ENCODE data around the gene ADGRL2. TPM values are rescaled to one million over a fixed set of nuclear protein-coding genes. Genes with fewer than 3 reads are reported as not detected.
A peak's percentile ranks its signal among the peaks of the same experiment; 100 is the strongest.

The ADGRL2 gene
- total and polyA plus RNA-seq, 12 donors, result 22.2 to 58.7 (median 48.0) TPM

- H3K27me3 ChIP-seq, result no peaks in the 10 kb centered on the region
- intact Hi-C loops (cut with DNase I), result no loop called here
- H3K27ac ChIP-seq, result peak overlapping the region in 1 of 10 donors; percentile 27
- peaks cover 5 to 59% (median 31%) of the 10 kb centered on the region in 9 donors for H3K4me1 ChIP-seq
- no peak for TF ChIP-seq CTCF (IDR thresholded peaks at IDR 0.05)
- peak overlapping the region in 1 of 10 donors; percentile 19 for H3K4me3 ChIP-seq
- no peaks in the 10 kb centered on the region for H3K9me3 ChIP-seq
- DNase-seq (no peak), ATAC-seq (peak in 1 of 8 donors; percentile 16)
- 55 to 57% methylated on average over 5 of the region's 5 CpGs for WGBS, 2 donors
- H3K36me3 ChIP-seq, result no peaks in the 10 kb centered on the region
Measured at GRCh38 chr1:81921851-81922462, 121.2 kb downstream of the ADGRL2 start.

- Histone ChIP-seq H3K27me3 (no peaks in the 10 kb centered on the region), H3K36me3 (no peaks in the 10 kb centered on the region), H3K4me1 (peaks cover 5 to 64% (median 31%) of the 10 kb centered on the region in 9 donors), H3K9me3 (no peaks in the 10 kb centered on the region), H3K4me3 (no peak overlapping the region), H3K27ac (no peak overlapping the region)
- intact Hi-C loops (cut with DNase I), result no loop called here
- no peak for DNase-seq
- TF ChIP-seq CTCF (IDR thresholded peaks at IDR 0.05), result no peak
- ATAC-seq, result no peak
- 44 to 64% methylated on average over 2 of the region's 2 CpGs for WGBS, 2 donors
Measured at GRCh38 chr1:81922955-81923354, 122.2 kb downstream of the ADGRL2 start.

GRCh38 chr1:81929106-81929505 is 128.4 kb downstream of the ADGRL2 start:
- H3K4me1 ChIP-seq, result peaks cover 0 to 21% (median 0%) of the 10 kb centered on the region in 9 donors
- H3K36me3 ChIP-seq, result peaks cover 0 to 8% (median 0%) of the 10 kb centered on the region in 9 donors
- WGBS, 2 donors, result 98% methylated on average over 4 of the region's 4 CpGs
- ATAC-seq, result no peak
- no peak for TF ChIP-seq CTCF (IDR thresholded peaks at IDR 0.05)
- intact Hi-C loops (cut with DNase I), result no loop called here
- H3K9me3 ChIP-seq, result no peaks in the 10 kb centered on the region
- no peak overlapping the region for H3K4me3 ChIP-seq
- H3K27ac ChIP-seq, result no peak overlapping the region
- no peak for DNase-seq
- H3K27me3 ChIP-seq, result no peaks in the 10 kb centered on the region

- Histone ChIP-seq H3K4me3 (no peak overlapping the region), H3K9me3 (no peaks in the 10 kb centered on the region), H3K27ac (peak overlapping the region in 1 of 10 donors; percentile 9), H3K4me1 (peaks cover 0 to 29% (median 17%) of the 10 kb centered on the region in 9 donors), H3K36me3 (peaks cover 0 to 4% (median 0%) of the 10 kb centered on the region in 9 donors), H3K27me3 (no peaks in the 10 kb centered on the region)
- 46 to 54% methylated on average over 2 of the region's 2 CpGs for WGBS, 2 donors
- DNase-seq (no peak), ATAC-seq (peak in 1 of 8 donors; percentile 42)
- no peak for TF ChIP-seq CTCF (IDR thresholded peaks at IDR 0.05)
- intact Hi-C loops (cut with DNase I), result loop anchor here in 1 of 10 donors (10.0 kb wide), 1 partner anchor 132 kb away; the partner anchor contains the start of gene ADGRL2
Measured at GRCh38 chr1:81936853-81937252, 136.1 kb downstream of the ADGRL2 start.
